HG03439 (cell line): ENCODE measurements around the gene EMC9.

ENCODE experiments used
- ATAC-seq: cut with Tn5 transposase; IDR thresholded peaks from one replicate; pipeline ENCODE4 v1.9.1; 2021; ENCODE audit warnings: mild to moderate bottlenecking, moderate library complexity; ENCODE audit not compliant: unreplicated experiment

The EMC9 gene

GRCh38 chr14:24149302-24149969, 8.0 kb upstream of the EMC9 start:
- ATAC-seq, result no peak

GRCh38 chr14:24147761-24148428, 6.5 kb upstream of the EMC9 start:
- ATAC-seq, result no peak

DNA sequence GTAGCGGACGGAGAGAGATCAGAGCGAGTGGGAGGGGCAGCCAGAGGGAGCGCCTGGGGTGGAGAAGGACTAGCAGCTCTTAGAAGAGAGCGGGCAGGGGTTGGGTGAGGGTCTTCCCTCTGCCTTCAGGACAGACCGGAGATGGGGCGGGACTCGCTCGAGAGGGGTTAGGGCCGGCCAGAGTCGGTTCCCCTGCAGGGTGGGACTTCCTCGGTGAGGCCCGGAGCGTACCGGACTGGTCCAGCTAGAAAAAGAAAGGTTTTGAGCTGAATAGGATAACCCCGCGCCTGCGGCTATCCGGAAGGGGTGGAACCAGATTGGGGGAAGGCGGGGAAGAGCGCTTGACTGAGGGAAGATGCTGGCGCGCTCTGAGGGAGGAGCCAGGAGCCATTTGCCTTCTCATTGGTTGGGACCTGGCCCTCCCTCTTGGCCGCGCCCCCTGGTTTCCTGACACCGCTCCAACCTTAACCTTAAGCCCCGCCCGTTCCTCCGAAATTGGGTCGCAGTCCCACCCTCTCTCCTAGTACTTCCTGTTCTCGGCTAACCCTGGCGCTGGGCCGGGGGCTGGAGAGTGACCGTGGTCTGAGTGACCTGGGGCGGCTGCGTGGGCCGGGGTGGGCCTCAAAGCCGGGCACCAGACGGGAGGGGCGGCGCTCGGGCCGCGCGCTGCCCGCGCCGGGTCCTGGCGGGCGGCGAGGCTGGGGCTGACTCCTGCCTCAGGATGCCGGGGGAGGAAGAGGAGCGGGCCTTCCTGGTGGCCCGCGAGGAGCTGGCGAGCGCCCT, 5.8 kb upstream of the EMC9 start, which contains the start of gene RNF31:
TSS of gene RNF31 (plus strand) at position 521 of the 783 bp plus-strand sequence. CDS start at position 722, 201 bp downstream.
- ATAC-seq, result peak; percentile 83

DNA sequence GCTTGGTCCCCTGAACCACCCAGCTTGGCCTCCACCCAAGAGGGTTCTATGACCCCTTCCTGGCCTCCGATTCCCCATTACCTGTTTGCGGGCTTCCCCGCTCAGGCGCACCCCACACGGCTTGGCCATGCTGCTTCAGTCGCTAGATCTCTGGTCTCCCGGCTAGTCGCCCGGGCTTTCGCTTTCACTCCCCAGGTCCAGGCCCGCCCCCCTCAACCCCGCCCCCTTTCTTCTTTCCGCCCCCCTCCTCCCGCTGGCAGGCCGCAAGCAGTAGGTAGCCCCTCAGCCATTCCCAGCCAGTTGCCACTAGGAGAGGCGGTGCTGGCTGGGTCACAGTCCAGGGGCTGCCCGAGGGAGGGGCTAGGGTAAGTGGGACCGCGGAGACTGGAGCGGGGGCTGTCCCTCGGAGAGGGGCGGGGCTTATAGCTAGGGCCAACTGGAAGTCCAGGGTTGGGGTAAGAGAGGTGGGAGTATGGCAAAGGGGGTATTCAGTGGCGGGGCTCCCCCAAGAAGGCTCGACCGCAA, 5.1 kb upstream of the EMC9 start, which contains the start of gene PSME2:
TSS of gene PSME2 (minus strand) at position 158 of the 525 bp plus-strand sequence. CDS start at position 129, 29 bp downstream.
- peak; percentile 61 for ATAC-seq

DNA sequence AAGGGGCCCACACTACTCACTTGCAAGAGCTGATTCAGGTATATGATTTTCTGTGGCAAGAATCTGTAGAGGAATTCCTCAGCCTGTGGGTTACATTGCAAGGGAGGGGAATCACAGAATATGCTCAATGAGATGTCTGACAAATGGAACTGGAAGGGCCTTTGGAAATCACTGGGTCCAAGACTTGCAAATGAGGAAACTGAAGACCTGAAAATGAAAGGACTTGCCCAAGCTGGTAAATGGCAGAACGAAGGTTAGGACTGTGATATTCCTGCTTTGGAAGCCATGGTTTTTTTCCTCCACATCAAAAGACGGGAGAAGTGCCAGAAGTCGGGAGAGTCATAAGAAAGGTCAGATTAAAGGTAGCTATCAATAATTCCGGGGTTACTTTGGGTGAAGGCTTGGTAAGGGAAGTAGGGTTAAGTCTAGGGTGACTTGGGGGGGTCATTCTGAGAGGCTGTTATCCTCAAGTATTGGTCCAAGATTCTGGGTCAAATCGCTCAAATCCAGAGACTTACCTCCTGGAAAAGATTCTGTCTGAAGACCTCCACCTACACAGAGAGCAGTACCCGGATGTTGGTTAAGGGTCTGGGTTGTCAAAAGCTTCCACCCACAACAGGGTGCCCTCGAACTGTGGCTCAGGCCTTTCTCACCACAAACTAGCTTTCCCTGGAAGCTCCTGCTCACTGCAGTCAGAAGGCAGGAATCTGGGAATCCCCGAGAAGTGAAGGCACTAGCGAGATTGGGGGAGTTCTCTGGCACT, 4.5 kb upstream of the EMC9 start:
- no peak for ATAC-seq

GRCh38 chr14:24145219-24145618, 3.8 kb upstream of the EMC9 start:
- ATAC-seq, result no peak

GRCh38 chr14:24144451-24144850, 3.1 kb upstream of the EMC9 start:
- ATAC-seq, result no peak

DNA sequence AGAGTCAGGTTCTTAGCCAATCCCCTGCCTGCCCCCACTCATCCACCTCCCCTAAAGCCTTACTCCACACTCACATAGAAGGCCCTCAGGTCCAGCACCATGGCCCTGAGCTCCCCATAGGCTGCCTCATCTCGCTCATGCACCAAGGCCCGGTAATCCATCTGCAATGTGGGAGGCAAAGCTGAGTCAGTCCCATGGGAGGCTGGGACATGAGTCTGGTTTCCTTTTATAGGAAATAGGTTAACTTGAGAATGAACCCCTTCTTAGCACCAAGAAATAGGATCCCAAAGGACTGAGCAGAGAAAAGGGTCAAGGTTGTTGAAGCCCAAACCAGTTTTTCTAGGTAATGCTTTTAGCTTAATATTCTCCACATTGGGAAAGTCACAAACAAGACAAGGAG, 2.1 kb upstream of the EMC9 start:
- no peak for ATAC-seq

- no peak for ATAC-seq
Measured at GRCh38 chr14:24139272-24139934, 2.0 kb downstream of the EMC9 start.

- no peak for ATAC-seq
Measured at GRCh38 chr14:24138396-24139271, 2.8 kb downstream of the EMC9 start.

- no peak for ATAC-seq
Measured at GRCh38 chr14:24137529-24138395, 3.6 kb downstream of the EMC9 start.

- no peak for ATAC-seq
Measured at GRCh38 chr14:24136684-24137528, 4.5 kb downstream of the EMC9 start.

- peak; percentile 79 for ATAC-seq
Measured at GRCh38 chr14:24135834-24136683, 5.3 kb downstream of the EMC9 start, which contains the start of gene PSME1. TSS of gene PSME1 (plus strand) at chr14:24136194. CDS start at chr14:24136263, 69 bp downstream.

DNA sequence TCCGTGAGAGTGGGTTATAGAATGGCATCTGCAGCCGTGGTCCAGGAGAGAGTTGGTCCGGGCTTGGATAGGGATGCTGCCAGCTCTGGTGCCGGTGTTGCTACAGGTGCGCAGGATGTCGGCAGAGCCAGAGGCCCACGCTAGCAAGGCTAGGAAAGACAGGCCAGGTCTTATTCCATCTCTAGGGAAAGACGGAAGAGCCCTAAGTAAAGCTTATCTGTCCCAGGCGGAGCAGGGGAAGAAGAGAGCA, 5.9 kb downstream of the EMC9 start:
- peak; percentile 1 for ATAC-seq

- ATAC-seq, result no peak
Measured at GRCh38 chr14:24133735-24134134, 7.7 kb downstream of the EMC9 start.

GRCh38 chr14:24132976-24133375, 8.4 kb downstream of the EMC9 start:
- no peak for ATAC-seq
